Trophoblast cell (in vitro differentiated cells and primary cell): ENCODE data around the gene EYA2.

Source experiments
- DNase-seq, 2 donors: peaks; one replicate each; pipeline ENCODE4 v3.0.0-alpha.2; 2016
- H2AFZ ChIP-seq: 2 replicates; pipeline ENCODE4 v1.6.1; 2013; ENCODE audit warnings: low read length, moderate library complexity, mild to moderate bottlenecking; ENCODE audit not compliant: insufficient read depth, poor library complexity
- H2AK5ac ChIP-seq: 2 replicates; pipeline ENCODE4 v1.6.1; 2013; ENCODE audit warnings: mild to moderate bottlenecking, low read length
- H2BK120ac ChIP-seq: 2 replicates; pipeline ENCODE4 v1.6.1; 2013; ENCODE audit warnings: low read length, mild to moderate bottlenecking, moderate library complexity; ENCODE audit not compliant: insufficient read depth, poor library complexity
- H2BK12ac ChIP-seq: 2 replicates; pipeline ENCODE4 v1.6.1; 2013; ENCODE audit warnings: mild to moderate bottlenecking, low read length, moderate library complexity
- H2BK5ac ChIP-seq: 2 replicates; pipeline ENCODE4 v1.6.1; 2013; ENCODE audit warnings: low read length, low read depth, moderate library complexity, mild to moderate bottlenecking; ENCODE audit not compliant: poor library complexity
- H3K14ac ChIP-seq: 2 replicates; pipeline ENCODE4 v1.6.1; 2013; ENCODE audit warnings: mild to moderate bottlenecking, low read length
- H3K18ac ChIP-seq: 2 replicates; pipeline ENCODE4 v1.6.1; 2013; ENCODE audit warnings: mild to moderate bottlenecking, low read length
- H3K23ac ChIP-seq: 2 replicates; pipeline ENCODE4 v1.6.1; 2013; ENCODE audit warnings: low read length
- H3K27ac ChIP-seq: 2 replicates; pipeline ENCODE4 v1.5.1; 2013; ENCODE audit warnings: low read depth, mild to moderate bottlenecking, inconsistent platforms, low read length, moderate library complexity
- H3K27me3 ChIP-seq: 2 replicates; pipeline ENCODE4 v1.6.1; 2013; ENCODE audit warnings: inconsistent platforms, mild to moderate bottlenecking, low read length, moderate library complexity; ENCODE audit not compliant: insufficient read depth
- H3K36me3 ChIP-seq, 2 experiments: 1 replicate in 1 of 2; 2 replicates in 1 of 2; pipeline ENCODE4 v1.6.1; 2013; ENCODE audit warnings: low read length in 2 of 2, mild to moderate bottlenecking in 2 of 2, moderate library complexity in 1 of 2; ENCODE audit not compliant: insufficient read depth in 2 of 2, control insufficient read depth in 1 of 2
- H3K4ac ChIP-seq: 2 replicates; pipeline ENCODE4 v1.6.1; 2013; ENCODE audit warnings: low read depth, mild to moderate bottlenecking, low read length, moderate library complexity
- H3K4me1 ChIP-seq, 2 experiments: 1 replicate in 1 of 2; 2 replicates in 1 of 2; pipeline ENCODE4 v1.6.1; 2013; ENCODE audit warnings: low read length in 2 of 2, mild to moderate bottlenecking in 2 of 2, moderate library complexity in 1 of 2; ENCODE audit not compliant: insufficient read depth in 2 of 2, control insufficient read depth in 1 of 2
- H3K4me2 ChIP-seq: 2 replicates; pipeline ENCODE4 v1.6.1; 2013; ENCODE audit warnings: inconsistent platforms, mild to moderate bottlenecking, low read length, moderate library complexity
- H3K4me3 ChIP-seq: 2 replicates; pipeline ENCODE4 v1.5.1; 2013; ENCODE audit warnings: mild to moderate bottlenecking, low read depth, low read length, inconsistent platforms
- H3K79me1 ChIP-seq: one replicate; pipeline ENCODE4 v1.6.1; 2013; ENCODE audit warnings: low read length
- H3K79me2 ChIP-seq: 2 replicates; pipeline ENCODE4 v1.6.1; 2013; ENCODE audit warnings: low read length, mild to moderate bottlenecking; ENCODE audit not compliant: control insufficient read depth, insufficient read depth, poor library complexity
- H3K9ac ChIP-seq: 2 replicates; pipeline ENCODE4 v1.6.1; 2013; ENCODE audit warnings: mild to moderate bottlenecking, low read length
- H3K9me3 ChIP-seq: 2 replicates; pipeline ENCODE4 v1.6.1; 2013; ENCODE audit warnings: low read depth, mild to moderate bottlenecking, control low read depth, inconsistent platforms, low read length; ENCODE audit not compliant: insufficient read depth
- H4K12ac ChIP-seq: 2 replicates; pipeline ENCODE4 v1.6.1; 2013; ENCODE audit warnings: low read depth, mild to moderate bottlenecking, low read length, moderate library complexity
- H4K8ac ChIP-seq: 2 replicates; pipeline ENCODE4 v1.6.1; 2013; ENCODE audit warnings: low read depth, mild to moderate bottlenecking, low read length, moderate library complexity
- H4K91ac ChIP-seq: one replicate; pipeline ENCODE4 v1.6.1; 2013; ENCODE audit warnings: low read depth, mild to moderate bottlenecking, low read length, moderate library complexity
- WGBS: extraction: QIAGEN DNeasy Blood & Tissue Kit; methylation state at CpG from one replicate; pipeline ENCODE4 v1.1.7; 2013; ENCODE audit warnings: missing lambda C conversion rate; ENCODE audit not compliant: insufficient read length, insufficient coverage; ENCODE audit errors: extremely low coverage; 5-methylcytosine and 5-hydroxymethylcytosine counted together

The EYA2 gene

DNA sequence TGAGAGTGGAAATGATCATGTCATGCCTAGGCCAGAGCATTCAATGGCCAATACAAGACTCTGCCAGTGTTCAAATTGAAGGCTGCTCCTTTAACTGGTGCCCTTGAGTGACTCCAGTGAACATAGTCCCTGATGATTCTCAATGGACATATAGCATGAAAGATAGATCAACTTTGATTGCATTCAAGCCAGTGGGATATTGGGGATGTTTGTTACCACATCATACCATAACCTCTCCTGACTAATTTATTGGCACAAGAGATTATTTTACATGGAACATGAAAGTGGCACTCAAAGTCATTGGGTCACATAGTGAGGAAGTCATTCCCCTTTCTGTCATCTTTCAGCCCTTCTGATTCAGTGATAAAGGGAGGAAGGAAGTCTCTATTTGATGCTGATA is 139.0 kb downstream of the EYA2 start:
- no peak overlapping the region for H4K8ac ChIP-seq
- peak overlapping the region; percentile 67 for H2AK5ac ChIP-seq
- no peak overlapping the region for H3K4me2 ChIP-seq
- H3K14ac ChIP-seq: peak overlapping the region; percentile 40
- H4K91ac ChIP-seq: peak overlapping the region; percentile 45
- H3K27me3 ChIP-seq: no peaks in the 10 kb centered on the region
- peak overlapping the region; percentile 45 for H2BK5ac ChIP-seq
- no peak for DNase-seq
- H2BK120ac ChIP-seq: peak overlapping the region; percentile 73
- H3K4me3 ChIP-seq: no peak overlapping the region
- peak overlapping the region; percentile 38 for H3K18ac ChIP-seq
- H3K9ac ChIP-seq: no peak overlapping the region
- no peak overlapping the region for H2AFZ ChIP-seq
- H3K79me1 ChIP-seq: peaks cover 18% of the 10 kb centered on the region
- H3K4ac ChIP-seq: no peak overlapping the region
- no peak overlapping the region for H4K12ac ChIP-seq
- peak overlapping the region; percentile 79 for H3K27ac ChIP-seq
- H3K23ac ChIP-seq: no peak overlapping the region
- peaks cover under 1% of the 10 kb centered on the region in 2 experiments for H3K36me3 ChIP-seq
- H2BK12ac ChIP-seq: peak overlapping the region; percentile 83
- peaks cover 34 to 36% of the 10 kb centered on the region in 2 experiments for H3K4me1 ChIP-seq
- peaks cover 2% of the 10 kb centered on the region for H3K9me3 ChIP-seq
- H3K79me2 ChIP-seq: no peaks in the 10 kb centered on the region

DNA sequence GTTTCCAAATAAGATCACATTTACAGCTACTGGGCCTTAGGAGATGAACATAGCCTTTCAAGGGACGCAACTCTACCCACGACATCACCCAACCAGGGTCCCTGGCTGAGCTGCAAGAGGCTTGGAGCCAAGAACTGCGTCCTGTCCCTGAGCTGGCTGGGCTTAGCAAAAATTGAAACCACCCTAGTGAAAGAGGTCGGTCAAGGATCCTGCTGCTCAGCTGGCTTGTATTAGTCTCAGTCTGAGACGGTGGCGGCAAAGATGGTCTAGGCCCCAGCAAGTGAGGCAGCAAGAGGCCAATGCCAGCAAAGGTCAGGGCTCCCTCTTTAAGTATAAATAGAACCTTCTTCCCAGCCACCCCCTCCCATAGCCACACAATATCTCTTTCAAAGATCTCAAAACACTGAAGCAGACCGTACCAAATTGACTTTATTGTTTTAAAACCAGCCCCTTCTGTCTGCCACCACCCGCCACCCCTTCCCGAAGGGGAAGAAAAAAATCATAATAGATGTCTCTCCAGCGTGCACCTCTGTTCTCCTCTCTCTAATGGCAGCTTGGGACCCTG is 140.5 kb downstream of the EYA2 start:
- Histone ChIP-seq H3K79me2 (no peaks in the 10 kb centered on the region), H4K12ac (no peak overlapping the region), H2AFZ (no peak overlapping the region), H3K18ac (no peak overlapping the region), H4K91ac (no peak overlapping the region), H2BK5ac (peak overlapping the region; percentile 45), H3K14ac (no peak overlapping the region), H3K23ac (no peak overlapping the region), H3K4ac (no peak overlapping the region), H2BK120ac (peak overlapping the region; percentile 80), H3K9me3 (peaks cover 2% of the 10 kb centered on the region), H3K79me1 (peaks cover 16% of the 10 kb centered on the region), H3K4me1 (peaks cover 33% of the 10 kb centered on the region in 2 experiments), H2BK12ac (peak overlapping the region; percentile 70), H2AK5ac (no peak overlapping the region), H3K27ac (peak overlapping the region; percentile 44), H3K9ac (no peak overlapping the region), H3K4me3 (no peak overlapping the region), H3K36me3 (no peaks in the 10 kb centered on the region), H3K27me3 (no peaks in the 10 kb centered on the region), H4K8ac (peak overlapping the region; percentile 24), H3K4me2 (no peak overlapping the region)
- DNase-seq: no peak
- no CpG with 5 or more reads among the region's 10 CpGs for WGBS

DNA sequence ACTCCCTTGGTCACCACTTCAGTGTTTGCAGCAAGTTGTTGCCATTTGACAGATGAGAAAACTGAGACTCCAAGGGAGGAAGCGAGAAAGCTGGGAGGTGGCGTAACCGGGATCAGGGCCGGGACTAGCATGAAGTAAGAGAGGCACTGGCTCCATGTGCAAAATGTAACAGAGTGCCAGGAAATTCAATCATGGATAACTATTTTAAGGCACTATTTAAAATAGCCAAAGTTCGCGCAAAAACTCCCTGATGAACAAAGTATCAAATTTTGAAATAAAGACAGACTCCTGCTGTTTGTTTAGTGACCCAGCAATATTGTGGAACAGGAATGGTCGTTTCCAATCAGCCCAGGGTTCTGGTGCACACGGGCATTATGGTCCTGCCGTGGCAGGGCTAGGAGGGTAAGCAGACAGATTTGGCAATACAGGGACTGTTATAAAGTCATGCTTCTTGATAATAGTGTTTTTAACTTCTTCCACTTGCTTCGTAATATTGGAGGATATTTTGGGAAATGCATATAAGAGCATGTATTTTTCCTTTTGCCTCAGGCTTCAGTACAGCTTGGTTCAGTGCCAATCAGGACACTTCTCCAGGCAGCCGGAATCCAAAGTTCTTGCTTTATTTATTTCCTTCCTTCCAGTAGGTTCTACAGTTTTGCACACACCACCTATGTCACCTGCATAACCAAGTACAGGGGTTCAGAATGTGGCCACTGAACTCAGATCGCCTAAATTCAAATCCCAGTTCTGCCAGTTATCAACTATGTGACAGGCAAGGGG is 141.6 kb downstream of the EYA2 start:
- Histone ChIP-seq H4K8ac (no peak overlapping the region), H3K4me2 (no peak overlapping the region), H3K79me1 (peaks cover 11% of the 10 kb centered on the region), H2AFZ (no peak overlapping the region), H3K23ac (no peak overlapping the region), H4K91ac (peak overlapping the region; percentile 29), H3K4me1 (peaks cover 21 to 22% of the 10 kb centered on the region in 2 experiments), H3K14ac (no peak overlapping the region), H2BK5ac (no peak overlapping the region), H2BK12ac (peak overlapping the region; percentile 27), H2AK5ac (no peak overlapping the region), H3K9ac (no peak overlapping the region), H3K27me3 (no peaks in the 10 kb centered on the region), H3K27ac (no peak overlapping the region), H3K79me2 (no peaks in the 10 kb centered on the region), H3K36me3 (no peaks in the 10 kb centered on the region), H2BK120ac (no peak overlapping the region), H4K12ac (no peak overlapping the region), H3K4me3 (no peak overlapping the region), H3K9me3 (peaks cover 2% of the 10 kb centered on the region), H3K18ac (peak overlapping the region; percentile 50), H3K4ac (no peak overlapping the region)
- WGBS: no CpG with 5 or more reads among the region's 12 CpGs
- DNase-seq: no peak

DNA sequence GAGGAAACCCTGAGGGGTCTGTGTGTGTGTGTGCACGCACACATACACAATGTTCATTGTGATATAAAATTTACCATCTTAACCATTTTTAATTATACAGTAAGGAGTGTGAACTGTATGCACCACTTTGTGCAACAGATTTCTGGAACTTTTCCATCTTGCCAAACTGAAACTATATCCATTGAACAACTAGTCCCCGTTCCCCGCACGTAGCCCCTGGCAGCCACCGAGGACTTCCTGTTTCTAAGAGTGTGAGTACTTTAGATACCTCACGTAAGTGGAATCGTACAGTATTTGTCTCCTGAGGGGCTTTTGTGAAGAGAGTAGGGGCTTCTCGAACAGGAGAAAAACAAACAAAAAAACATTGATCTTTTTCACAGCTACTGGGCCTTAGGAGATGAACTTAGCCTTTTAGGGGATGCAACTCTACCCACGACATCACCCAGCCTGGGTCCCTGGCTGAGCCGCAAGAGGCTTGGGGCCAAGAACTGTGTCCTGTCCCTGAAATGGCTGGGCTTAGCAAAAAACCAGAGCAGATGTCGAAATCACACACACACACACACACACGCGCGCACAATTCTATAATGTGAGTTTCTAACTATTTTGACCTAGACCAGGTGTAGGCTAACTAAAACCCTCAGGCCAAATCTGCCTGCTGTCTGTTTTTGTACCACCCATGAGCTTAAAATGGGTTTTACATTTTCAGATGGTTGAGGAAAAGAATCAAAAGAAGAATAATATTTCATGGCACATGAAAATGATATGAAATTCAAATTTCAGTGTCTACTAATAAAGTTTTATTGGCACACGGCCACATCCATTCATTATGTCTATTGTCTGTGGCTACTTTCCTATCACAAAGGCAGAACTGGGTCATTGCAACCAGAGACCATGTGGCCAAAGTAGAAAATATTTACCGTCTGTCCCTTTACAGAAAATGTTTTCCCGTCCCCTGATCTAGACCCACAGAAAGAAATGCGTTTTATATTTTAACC is 144.2 kb downstream of the EYA2 start:
- DNase-seq: no peak
- peaks cover 2% of the 10 kb centered on the region for H3K9me3 ChIP-seq
- H2BK5ac ChIP-seq: no peak overlapping the region
- H4K8ac ChIP-seq: no peak overlapping the region
- H3K79me1 ChIP-seq: peaks cover 9% of the 10 kb centered on the region
- no CpG with 5 or more reads among the region's 18 CpGs for WGBS
- no peak overlapping the region for H3K14ac ChIP-seq
- no peak overlapping the region for H2AFZ ChIP-seq
- no peak overlapping the region for H4K91ac ChIP-seq
- H3K36me3 ChIP-seq: no peaks in the 10 kb centered on the region
- no peaks in the 10 kb centered on the region for H3K27me3 ChIP-seq
- no peak overlapping the region for H3K4me3 ChIP-seq
- H2BK120ac ChIP-seq: no peak overlapping the region
- H2BK12ac ChIP-seq: no peak overlapping the region
- H3K27ac ChIP-seq: no peak overlapping the region
- H3K79me2 ChIP-seq: no peaks in the 10 kb centered on the region
- H2AK5ac ChIP-seq: no peak overlapping the region
- H3K23ac ChIP-seq: no peak overlapping the region
- H3K4me2 ChIP-seq: no peak overlapping the region
- H3K9ac ChIP-seq: no peak overlapping the region
- no peak overlapping the region for H3K18ac ChIP-seq
- peaks cover 9 to 10% of the 10 kb centered on the region in 2 experiments for H3K4me1 ChIP-seq
- no peak overlapping the region for H3K4ac ChIP-seq
- H4K12ac ChIP-seq: no peak overlapping the region
